ENCODE data around the gene FRMD4A. TPM values are rescaled to one million over a fixed set of nuclear protein-coding genes. Genes with fewer than 3 reads are reported as not detected.

The FRMD4A gene
- total RNA-seq, 2 experiments from 2014 or later: 0.17 TPM; not detected in 1

- Histone ChIP-seq H2AFZ (ENCODE audit: low read length) (no peak overlapping the region), H3K79me2 (ENCODE audit: insufficient read depth, low read depth, low read length) (no peaks in the 10 kb centered on the region), H3K4me3 (ENCODE audit: low read depth, low read length, poor library complexity, severe bottlenecking) (no peak overlapping the region), H3K9me2 (ENCODE audit: insufficient read depth, low read length) (no peaks in the 10 kb centered on the region), H3K4me1 (ENCODE audit: insufficient read depth, low read length, poor library complexity, severe bottlenecking) (no peaks in the 10 kb centered on the region), H3K9me3 (ENCODE audit: low read length) (no peaks in the 10 kb centered on the region), H4K20me1 (ENCODE audit: insufficient read depth, low read length) (no peaks in the 10 kb centered on the region), H3K4me2 (ENCODE audit: low read length) (no peak overlapping the region), H3K36me3 (ENCODE audit: insufficient read depth, low read length) (no peaks in the 10 kb centered on the region), H3K27ac (ENCODE audit: low read depth, low read length, poor library complexity, severe bottlenecking) (no peak overlapping the region)
- no peak for DNase-seq (ENCODE audit: low spot score)
- CTCF ChIA-PET (ENCODE audit: unreplicated experiment): no interaction called here
- TF ChIP-seq, protein P1, sequence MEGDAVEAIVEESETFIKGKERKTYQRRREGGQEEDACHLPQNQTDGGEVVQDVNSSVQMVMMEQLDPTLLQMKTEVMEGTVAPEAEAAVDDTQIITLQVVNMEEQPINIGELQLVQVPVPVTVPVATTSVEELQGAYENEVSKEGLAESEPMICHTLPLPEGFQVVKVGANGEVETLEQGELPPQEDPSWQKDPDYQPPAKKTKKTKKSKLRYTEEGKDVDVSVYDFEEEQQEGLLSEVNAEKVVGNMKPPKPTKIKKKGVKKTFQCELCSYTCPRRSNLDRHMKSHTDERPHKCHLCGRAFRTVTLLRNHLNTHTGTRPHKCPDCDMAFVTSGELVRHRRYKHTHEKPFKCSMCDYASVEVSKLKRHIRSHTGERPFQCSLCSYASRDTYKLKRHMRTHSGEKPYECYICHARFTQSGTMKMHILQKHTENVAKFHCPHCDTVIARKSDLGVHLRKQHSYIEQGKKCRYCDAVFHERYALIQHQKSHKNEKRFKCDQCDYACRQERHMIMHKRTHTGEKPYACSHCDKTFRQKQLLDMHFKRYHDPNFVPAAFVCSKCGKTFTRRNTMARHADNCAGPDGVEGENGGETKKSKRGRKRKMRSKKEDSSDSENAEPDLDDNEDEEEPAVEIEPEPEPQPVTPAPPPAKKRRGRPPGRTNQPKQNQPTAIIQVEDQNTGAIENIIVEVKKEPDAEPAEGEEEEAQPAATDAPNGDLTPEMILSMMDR (conservative IDR thresholded peaks at IDR 0.05; ENCODE audit: low read length): no peak
- no peak for TF ChIP-seq EZH2phosphoT487 (IDR thresholded peaks at IDR 0.05; ENCODE audit: borderline replicate concordance, low read depth, low read length)
- POLR2A ChIA-PET: interaction anchor here (0.6 kb wide), 1 partner anchor 1059 kb away, joined by 3 read pairs; no protein-coding TSS in a partner anchor
- no TSS peak for BruUV-seq (replicated peaks)
- intact Hi-C loops (cut with micrococcal nuclease; ENCODE audit: unreplicated experiment): no loop called here
Measured at GRCh38 chr10:14265709-14266108, 65.0 kb downstream of the FRMD4A start.

DNA sequence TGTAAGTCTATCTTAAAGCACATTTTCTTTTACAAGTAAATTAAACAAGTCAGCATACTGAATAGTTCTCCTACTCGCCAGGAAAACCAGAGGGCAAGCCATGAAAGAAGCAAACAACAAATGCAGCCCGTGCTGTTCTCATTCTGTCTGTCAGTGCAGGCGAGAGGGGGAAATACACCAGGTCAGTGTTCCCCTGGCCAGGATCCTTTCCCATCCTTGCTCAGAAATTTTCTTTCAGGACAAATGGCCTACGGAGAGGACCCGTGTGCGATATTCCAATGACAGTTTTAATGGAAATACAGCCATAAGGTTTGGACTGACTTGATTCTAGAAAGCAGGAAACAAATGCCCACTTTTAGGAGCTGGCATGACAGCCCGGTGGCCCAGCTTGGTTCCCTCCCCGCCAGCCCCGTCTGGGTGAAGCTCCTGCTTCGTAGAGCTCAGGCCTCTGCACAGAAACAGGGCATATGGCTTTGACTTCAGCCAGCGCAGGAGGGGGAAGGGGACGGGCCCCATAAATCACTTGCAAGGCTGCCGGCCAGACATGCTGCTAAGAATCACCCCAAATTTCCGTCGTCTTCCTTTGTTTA, 67.8 kb downstream of the FRMD4A start:
- Histone ChIP-seq H3K4me1 (ENCODE audit: insufficient read depth, low read length, poor library complexity, severe bottlenecking) (no peaks in the 10 kb centered on the region), H3K79me2 (ENCODE audit: insufficient read depth, low read depth, low read length) (no peaks in the 10 kb centered on the region), H4K20me1 (ENCODE audit: insufficient read depth, low read length) (no peaks in the 10 kb centered on the region), H3K4me3 (ENCODE audit: low read depth, low read length, poor library complexity, severe bottlenecking) (no peak overlapping the region), H3K9me2 (ENCODE audit: insufficient read depth, low read length) (no peaks in the 10 kb centered on the region), H3K9me3 (ENCODE audit: low read length) (no peaks in the 10 kb centered on the region), H3K27ac (ENCODE audit: low read depth, low read length, poor library complexity, severe bottlenecking) (no peak overlapping the region), H3K36me3 (ENCODE audit: insufficient read depth, low read length) (no peaks in the 10 kb centered on the region), H2AFZ (ENCODE audit: low read length) (no peak overlapping the region), H3K4me2 (ENCODE audit: low read length) (no peak overlapping the region)
- ChIA-PET POLR2A (no interaction called here), CTCF (ENCODE audit: unreplicated experiment) (no interaction called here)
- DNase-seq (ENCODE audit: low spot score): no peak
- BruUV-seq (replicated peaks): no TSS peak
- TF ChIP-seq EZH2phosphoT487 (IDR thresholded peaks at IDR 0.05; ENCODE audit: borderline replicate concordance, low read depth, low read length): no peak
- TF ChIP-seq, protein P1 (conservative IDR thresholded peaks at IDR 0.05; ENCODE audit: low read length): no peak
- intact Hi-C loops (cut with micrococcal nuclease; ENCODE audit: unreplicated experiment): no loop called here

GRCh38 chr10:14261336-14261735, 69.4 kb downstream of the FRMD4A start:
- Histone ChIP-seq H3K4me1 (ENCODE audit: insufficient read depth, low read length, poor library complexity, severe bottlenecking) (no peaks in the 10 kb centered on the region), H3K79me2 (ENCODE audit: insufficient read depth, low read depth, low read length) (no peaks in the 10 kb centered on the region), H3K27ac (ENCODE audit: low read depth, low read length, poor library complexity, severe bottlenecking) (no peak overlapping the region), H3K9me3 (ENCODE audit: low read length) (no peaks in the 10 kb centered on the region), H4K20me1 (ENCODE audit: insufficient read depth, low read length) (no peaks in the 10 kb centered on the region), H3K4me3 (ENCODE audit: low read depth, low read length, poor library complexity, severe bottlenecking) (no peak overlapping the region), H3K36me3 (ENCODE audit: insufficient read depth, low read length) (no peaks in the 10 kb centered on the region), H3K9me2 (ENCODE audit: insufficient read depth, low read length) (no peaks in the 10 kb centered on the region), H3K4me2 (ENCODE audit: low read length) (no peak overlapping the region), H2AFZ (ENCODE audit: low read length) (no peak overlapping the region)
- POLR2A ChIA-PET: no interaction called here
- TF ChIP-seq, protein P1 (conservative IDR thresholded peaks at IDR 0.05; ENCODE audit: low read length): no peak
- no peak for TF ChIP-seq EZH2phosphoT487 (IDR thresholded peaks at IDR 0.05; ENCODE audit: borderline replicate concordance, low read depth, low read length)
- no TSS peak for BruUV-seq (replicated peaks)
- intact Hi-C loops (cut with micrococcal nuclease; ENCODE audit: unreplicated experiment): no loop called here
- CTCF ChIA-PET (ENCODE audit: unreplicated experiment): no interaction called here
- no peak for DNase-seq (ENCODE audit: low spot score)
